ENCODE data around the gene CERK.
"Not testable (repeated sequence)": the region's sequence is repeated elsewhere in the genome, so short reads cannot be mapped to it uniquely, and the experiment has no call there.

The CERK gene

DNA sequence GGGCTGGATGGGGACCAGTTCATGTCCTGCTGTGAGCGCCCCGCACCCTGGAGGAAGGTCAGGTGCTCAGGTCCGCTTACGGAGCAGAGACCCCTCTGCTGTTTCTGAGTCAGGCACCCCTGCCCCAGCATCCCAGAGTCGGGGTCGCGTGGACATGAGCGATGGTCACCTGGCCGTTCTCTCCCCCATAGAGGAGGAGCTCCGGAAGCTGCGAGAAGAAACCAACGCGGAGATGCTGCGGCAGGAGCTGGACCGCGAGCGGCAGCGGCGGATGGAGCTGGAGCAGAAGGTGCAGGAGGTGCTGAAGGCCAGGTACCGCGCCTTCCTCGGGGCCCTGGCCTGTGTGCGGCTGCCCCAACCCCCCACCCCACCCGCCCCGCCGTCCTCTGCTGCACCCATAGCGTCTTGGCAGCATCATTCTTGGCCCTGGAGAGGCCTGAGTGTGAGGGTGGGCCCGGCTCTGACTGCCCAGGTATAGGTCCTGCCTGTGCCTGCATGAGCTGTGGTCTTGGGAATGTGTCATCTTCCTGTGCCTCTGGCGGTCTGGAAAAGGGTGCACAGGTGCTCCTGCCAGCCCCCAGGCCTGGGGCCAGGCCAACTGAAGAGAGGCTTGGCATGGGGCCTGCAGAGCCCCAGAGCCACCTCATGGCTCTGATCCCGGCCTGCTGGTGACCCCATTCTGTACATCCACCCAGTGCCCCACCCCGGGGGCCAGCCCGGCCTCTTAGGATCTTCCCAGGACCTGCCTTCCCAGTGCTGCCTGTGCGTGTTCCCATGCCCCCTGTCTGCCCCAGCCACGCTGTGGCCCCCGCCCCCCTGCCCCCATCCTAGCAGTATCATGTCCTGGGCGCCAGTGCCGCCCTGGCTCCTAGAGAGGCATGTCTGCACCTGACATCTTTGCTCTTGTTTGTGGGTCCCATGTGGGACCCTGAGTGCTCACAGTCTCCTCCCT is 79.8 kb downstream of the CERK start:
- DNase-seq: no peak

DNA sequence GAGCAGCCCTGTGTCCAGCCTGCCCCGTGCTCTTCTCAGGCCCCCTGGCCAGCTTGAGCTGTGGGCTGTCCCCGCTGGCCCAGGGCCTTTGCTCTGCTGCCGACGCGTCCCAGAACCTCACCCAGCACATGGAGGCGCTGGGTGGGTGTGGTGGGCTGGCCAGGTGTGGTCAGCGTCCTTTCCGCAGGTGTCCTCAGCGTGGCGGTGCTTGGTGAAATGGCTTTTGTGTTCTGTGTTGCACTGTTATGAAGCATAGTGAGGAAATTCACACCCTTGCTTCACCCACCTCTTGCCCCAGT is 80.4 kb downstream of the CERK start:
- no peak for DNase-seq

DNA sequence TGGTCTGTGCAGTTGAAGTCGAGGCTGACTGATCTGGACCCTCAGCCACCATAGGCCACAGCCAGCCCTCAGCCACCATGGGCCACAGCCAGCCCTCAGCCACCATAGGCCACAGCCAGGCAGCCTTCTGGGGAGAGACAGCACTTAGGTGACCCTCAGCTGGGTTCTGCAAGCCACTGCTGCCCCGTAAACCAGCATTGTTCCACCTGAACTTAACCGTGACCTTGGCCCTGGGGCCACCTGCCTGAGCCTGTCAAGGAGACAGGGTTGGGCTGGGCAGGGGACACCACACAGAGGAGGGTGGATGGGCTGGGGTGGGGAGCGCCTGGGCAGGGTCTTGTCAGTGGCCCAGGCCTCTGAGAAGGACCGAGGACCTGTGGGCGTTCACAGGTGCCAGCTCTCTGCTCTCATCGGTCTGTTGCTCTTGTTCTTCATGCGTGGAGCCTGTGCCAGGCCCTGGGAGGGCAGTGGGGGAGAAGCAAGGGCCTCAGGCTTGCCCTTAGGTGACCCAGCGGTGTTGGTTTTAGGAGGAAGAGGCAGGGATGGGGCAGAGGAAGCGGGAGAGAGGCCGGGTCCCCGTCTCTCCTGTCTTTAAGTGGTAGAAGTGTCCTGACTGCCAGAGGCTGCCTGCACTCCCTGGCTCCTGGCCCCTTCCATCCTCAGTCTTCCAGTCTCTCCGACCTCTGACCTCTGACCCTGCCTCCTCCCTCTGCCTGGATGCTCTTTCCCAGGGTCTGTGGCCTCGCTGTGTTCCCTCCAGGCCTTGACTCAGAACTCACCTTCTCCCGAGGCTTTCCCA is 81.0 kb downstream of the CERK start:
- no peak for DNase-seq

DNA sequence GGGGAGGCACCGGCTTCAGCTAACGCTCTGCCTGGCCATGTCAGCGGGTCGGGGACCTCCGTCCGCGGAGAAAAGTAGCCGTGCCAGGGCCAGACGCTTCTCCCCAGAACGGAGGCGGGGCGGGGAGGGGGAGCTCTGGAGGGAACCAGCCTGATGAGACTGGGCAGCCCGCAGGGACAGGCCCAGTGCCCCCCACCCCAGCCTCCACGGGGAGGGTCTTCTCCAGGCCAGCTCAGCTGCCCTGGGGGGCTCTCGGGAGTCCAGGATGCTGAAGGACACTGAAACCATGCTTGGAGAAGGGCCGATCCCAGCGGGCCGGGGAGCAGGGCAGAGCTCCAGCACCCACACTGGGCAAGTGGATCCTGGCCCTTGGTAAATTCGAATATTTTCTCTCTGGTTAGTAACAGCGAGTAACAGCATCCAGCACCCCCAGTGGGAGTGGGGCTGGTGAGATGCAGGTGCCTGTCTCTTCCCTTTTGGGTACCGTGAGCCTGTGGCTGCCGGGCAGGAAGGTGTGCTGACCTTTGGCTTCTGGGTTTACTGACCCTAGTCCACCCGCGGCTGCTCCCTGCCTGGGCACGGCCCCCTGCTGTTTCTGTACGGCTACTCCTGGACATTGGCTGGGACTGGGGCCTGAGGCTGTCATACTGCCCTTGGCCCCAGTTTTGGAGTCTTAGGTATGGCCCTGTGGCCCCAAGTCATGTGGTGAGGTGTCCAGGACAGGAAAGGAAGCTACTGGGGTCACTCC is 82.0 kb downstream of the CERK start:
- DNase-seq: no peak

DNA sequence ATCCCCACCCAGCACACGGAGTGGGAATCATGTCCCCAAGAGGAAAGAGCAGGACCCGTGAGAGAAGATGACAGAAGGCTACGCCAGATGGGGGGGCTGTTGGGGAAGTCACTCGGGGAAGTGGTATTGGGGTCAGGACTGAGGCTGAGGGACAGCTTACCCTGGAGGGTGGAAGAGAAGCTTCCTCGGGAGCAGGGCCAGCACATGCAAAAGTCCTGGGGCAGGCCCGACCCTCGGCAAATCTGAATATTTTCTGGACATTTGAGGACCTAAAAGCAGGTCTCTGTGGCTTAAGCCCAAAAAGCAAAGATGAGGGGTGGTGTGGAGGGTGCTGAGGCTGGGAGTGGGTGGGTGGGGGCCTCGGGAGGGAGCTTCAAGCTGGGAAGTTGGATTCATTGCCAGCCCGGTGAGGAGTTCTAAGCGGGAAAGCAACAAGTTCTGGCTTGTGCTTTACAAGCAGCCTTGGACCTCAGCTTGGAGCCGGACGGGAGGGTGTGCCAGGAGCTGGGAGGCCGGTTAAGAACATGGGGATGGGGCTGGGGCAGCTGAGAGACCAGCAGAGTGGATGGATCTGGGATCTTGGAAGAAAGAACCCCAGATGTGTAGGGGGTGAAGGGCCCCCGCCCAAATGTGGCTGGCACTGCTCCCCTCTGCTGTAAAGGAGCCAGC is 83.0 kb downstream of the CERK start:
- no peak for DNase-seq

DNA sequence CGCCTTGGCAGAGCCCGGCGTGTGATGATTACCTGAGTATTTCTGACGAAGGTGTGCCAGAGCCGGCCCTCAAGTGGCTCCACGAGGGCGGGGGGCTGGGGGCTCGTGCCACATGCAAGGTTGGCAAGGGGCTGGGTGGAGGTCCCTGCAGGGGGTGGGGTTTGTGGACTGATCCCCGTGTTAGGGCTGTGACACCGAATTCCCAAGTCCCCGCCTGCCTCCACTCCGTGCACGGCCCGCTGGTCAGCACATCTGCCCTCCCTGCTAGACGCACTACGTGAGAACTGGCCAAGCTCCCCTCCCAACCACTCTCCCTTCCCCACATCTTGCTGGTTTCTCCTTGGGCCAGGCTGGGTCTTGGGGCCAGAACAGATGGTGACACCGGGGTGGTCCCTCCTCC is 83.6 kb downstream of the CERK start:
- DNase-seq: no peak

DNA sequence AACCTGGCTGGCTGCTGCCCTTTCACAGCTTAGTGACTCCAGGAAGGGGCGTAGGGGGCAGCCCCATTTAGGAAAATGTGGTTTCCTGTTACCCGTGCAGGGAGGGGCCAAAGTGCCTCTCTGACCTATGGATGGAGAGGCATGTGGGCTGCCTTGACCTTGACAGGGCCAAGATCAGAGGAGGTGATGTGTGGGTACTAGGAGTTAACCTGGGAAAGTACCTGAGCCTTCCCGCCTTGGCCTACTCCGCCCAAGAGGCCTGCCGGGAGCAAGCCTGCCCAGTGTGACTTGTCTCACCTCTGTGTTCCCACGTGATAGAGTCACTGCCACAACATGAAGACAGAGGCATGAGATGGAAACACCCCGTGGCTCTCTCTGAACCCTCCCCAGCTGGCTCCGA is 84.5 kb downstream of the CERK start:
- peak; percentile 37 to 42 for DNase-seq

DNA sequence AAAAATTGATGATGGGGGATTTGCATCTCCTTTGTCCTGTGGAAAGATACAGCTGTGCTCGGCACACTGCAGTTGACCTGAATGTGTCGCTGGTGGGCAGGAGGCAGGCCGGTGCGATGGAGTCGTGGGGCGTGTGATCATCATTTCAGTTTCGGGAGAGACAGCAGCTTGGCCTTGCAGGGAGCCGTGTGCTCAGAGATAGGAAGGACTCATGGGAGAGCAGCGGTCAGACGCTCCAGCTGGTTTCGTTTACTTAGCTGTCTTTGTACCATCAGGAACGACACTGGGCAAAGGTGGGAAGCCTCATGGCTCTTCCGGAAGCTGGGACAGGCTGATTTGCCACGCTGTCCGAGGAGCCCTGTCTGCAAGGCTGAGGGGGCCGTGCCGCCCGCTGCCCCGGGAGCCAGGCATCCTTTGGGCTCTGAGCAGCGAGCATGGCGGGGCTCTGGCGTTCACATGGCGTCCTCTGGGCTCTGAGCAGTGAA is 85.2 kb downstream of the CERK start:
- DNase-seq: no peak

DNA sequence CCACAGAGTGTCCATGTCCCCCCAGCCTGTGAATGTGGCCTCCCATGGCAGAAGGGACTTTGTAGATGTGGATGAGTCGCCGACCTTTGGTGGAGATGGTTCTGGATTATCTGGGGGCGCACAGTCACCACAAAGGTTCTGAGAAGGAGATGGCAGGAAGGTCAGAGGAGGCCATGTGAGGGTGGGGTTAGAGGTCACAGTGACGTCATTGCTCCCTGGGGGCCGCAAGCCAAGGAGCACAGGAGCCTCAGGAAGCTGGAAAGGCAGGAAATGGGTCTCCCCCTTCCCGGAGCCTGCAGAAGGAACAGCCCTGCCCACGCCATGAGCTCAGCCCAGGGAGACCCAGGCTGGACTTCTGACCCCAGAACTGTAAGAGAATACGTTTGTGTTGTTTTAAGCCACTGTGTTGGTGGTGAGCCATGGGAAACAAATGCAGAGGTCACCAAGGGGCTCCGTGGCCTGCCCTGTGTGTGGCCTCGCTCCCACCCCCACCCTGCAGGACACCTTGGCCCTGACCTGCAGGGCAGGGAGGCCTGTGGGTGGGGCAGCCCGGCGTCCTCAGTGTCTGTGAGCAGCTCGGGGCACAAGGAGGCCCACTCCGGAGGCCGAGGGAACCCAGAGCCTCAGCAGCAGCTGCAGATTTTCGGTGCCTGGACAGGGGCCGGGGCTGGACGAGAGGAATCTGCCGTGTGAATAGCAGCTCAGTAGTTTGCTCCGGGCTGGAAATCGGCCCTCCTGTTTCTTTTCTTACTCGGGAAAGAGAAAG is 85.8 kb downstream of the CERK start:
- DNase-seq: no peak

DNA sequence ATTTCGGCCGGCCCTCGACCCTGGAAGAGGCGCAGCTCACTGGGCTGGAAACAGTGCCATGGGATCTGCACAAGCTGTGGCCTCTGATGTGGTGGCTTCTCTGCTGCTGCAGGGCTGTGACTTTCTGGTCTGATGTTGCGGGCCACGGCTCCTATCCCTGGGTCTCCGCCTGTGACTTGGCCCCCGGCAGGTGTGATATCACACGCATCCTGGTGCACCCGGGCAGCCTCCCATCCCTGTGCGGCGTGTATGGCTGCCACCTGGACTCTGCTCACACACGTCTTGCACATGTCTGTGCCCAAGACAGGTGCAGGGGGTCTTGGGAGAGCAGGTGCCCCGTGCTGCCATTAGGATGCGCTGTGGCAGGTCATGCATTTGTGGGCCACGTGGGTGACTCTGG is 86.7 kb downstream of the CERK start:
- no peak for DNase-seq

DNA sequence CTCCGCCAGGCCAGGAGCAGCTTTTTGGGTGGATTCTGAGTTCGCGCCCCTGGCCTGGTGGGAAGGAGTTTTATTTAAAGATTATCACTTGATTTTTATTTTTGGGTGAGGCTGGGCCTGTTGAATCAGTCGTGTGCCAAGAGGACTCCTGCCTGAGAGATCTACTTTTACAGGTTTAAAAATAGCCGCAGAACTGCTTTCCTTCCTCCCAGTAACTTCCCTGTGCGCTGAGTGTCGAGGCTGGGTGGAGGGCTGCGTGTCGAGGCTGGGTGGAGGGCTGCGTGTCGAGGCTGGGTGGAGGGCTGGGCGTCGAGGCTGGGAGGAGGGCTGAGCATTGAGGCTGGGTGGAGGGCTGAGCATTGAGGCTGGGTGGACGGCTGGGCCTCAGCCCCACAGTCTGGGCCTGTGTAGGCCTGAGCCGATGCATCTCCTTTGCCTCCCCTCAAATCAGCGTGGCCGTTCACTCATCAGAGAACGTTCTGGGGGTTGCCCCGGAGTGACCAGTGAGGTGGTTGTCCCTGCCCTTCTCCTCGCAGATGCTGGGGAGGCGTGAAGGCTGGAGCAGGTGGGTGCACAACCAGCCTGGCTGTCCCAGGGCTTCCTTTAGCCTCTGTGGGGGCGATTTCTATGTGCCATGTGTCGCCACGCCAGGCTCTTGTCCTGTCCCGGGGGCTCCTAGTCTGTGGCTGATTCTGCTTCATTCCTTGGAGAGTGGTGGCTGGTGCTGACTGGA is 87.8 kb downstream of the CERK start:
- no peak for DNase-seq

DNA sequence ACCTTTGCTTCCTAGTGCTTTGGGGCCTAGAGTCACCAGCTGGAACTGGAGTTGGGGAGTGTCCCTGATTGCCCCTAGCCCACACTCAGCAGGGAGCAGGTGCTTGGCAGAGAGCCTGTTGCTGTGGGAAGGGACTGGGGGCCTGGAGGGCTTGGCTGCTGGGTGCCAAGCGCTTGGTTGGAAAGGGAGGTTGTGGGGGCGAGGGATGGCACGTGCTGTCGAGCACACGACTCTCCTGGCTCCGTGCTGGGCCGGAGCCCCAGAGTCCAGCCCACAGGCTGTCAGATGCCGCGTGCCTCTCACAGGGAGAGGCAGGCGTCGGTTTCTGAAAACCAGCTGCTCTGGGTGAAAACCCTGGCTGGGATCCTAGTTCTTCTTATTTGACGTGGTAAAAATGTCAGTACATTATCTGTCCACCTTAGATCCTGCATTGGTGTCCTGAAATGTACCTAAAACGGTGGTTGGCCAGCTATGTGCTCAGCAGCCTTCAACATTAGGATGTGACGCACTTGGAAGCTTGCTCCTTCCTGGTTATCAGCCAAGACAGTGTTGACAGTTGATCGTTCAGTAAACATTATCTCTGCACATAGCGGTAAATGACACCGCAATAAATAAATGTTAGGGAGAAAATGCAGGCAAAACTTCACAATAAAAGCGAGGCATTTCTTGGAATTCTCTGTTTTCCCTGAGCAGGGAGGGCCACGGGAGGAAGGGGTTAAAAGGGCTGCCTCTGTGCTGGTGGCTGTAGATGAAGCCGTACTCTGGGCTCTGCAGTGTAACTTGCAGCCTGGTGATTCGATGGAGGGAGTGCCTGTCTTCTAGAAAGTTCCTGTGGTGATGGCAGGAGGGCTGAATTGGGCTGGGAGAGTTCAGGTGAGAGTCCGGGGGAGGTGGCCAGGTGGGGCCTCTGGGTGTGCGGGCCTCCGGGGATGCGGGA is 88.6 kb downstream of the CERK start:
- no peak for DNase-seq

DNA sequence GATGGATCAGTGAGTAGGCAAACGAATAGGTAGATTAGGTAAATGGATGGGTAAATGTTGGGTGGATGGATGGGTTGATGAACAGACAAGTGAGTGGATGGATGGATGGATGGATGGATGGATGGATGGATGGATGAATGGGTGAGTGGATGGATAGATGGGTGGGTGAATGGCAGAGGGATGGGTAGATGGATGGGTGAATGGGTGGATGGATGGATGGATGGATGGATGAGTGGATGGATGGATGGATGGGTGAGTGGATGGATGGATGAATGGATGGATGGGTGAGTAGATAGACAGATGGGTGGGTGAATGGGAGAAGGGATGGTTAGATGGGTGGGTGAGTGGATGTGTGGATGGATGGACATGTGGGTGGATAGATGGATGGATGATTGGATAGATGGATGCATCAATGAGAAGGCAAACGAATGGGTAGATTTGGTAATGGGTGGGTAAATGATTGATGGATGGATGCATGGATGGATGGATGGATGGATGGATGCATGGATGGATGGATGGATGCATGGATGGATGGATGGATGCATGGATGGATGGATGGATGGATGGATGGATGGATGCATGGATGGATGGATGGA is 89.7 kb downstream of the CERK start:
- not testable (repeated sequence) for DNase-seq

DNA sequence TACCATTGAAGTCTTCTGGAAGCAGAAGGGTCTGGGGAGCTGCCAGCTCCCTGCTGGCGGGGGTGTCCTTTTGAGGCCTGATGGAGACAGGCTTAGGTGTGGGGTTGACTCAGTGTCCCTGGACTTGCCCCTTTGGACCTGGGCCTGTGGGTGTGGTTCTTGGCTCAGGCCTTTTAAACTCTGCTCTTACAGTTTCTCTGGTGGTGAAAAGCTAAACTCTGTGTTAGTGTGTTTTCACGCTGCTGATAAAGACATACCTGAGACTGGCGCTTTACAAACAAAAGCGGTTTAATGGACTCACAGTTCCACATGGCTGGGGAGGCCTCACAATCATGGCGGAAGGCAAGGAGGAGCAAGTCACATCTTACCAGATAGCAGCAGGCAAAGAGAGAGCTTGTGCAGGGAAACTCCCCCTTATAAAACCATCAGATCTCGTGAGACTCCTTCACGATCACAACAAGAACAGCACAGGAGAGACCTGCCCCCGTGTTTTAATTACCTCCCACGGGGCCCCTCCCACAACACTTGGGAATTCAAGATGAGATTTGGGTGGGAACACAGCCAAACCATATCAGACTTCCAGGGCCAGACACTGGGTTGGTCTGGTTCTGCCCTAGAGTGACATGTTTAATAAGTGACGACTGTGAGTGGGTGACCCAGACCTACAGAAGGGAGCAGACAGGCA is 91.4 kb downstream of the CERK start:
- no peak for DNase-seq

DNA sequence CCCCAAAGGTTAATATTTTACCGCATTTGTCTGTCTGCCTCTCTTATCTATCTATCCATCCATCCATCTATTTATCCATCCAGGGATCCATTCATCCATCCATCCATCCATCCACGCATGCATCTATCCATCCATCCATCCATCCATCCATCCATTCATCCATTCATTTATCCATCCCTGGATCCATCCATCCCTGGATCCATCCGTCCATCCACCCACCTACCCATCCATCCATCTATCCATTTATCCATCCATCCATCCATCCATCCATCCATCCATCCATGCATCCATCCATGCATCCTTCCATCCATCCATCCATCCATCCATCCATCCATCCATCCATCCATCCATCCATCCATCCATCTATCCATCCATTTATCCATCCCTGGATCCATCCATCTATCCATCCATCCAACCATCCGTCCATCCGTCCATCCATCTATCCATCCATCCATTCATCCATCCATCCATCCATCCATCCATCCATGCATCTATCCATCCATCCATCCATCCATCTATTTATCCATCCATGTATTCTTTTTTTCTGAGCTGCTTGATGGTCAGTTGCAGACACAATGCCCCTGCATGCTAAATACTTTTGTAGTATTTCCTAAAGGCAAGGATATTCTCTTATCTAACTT is 95.1 kb downstream of the CERK start:
- DNase-seq: not testable (repeated sequence)

DNA sequence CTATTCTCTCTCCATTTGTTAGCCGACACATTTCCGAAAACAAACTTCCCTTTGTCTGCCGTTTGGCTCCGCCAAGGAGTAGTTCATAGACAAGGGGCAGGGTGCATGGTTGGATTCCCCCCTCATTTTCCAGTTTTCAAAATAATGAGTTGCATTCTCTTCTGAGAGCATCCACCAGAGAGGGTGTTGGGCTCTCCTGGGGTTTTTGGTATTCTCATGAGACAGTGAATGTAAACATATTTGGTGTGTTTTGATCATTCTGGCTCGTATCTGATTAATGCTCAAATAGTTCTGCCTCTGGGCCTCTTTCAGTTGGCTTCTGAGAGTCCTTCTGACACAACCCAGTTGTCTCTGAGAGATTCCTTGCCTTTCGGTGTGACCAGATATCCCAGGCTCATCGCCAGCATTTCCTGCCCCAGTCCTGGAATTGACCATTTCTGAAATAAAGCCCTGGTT is 96.2 kb downstream of the CERK start:
- no peak for DNase-seq

DNA sequence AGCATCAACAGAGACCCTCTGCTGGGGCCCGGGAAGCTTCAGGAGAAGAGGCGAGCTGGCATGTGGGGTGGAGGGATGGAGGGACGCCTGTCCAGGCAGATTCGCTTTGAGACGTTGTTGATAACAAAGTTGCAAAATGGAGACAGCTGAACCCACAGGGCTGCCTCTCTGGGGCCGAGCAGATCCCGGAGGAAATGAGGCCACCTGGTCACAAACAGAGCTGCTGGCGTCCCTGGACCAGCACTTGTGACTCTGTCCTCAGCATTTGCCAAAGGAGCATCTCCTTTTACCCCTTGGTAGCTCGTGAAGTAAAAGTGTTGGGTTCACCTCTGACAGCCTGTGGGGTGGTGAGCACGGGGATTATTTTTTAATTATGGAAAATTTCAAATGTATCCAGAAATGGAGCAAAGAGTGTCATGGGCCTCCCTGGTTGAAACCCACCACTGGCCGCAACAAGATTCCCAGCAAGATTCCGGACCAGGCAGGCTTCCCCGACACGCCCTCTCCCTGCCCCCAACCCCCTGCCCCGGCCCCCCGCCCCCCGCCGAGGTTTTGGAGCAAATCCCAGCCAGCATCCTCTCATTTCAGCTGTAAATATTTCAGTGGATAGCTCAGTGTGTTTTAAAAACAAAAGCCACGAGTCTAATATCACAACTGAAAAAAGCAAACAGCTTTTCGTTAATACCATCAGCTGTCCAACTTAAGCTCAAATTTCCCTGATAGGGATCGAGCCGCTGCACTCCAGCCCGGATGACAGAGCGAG is 97.6 kb downstream of the CERK start:
- no peak for DNase-seq

DNA sequence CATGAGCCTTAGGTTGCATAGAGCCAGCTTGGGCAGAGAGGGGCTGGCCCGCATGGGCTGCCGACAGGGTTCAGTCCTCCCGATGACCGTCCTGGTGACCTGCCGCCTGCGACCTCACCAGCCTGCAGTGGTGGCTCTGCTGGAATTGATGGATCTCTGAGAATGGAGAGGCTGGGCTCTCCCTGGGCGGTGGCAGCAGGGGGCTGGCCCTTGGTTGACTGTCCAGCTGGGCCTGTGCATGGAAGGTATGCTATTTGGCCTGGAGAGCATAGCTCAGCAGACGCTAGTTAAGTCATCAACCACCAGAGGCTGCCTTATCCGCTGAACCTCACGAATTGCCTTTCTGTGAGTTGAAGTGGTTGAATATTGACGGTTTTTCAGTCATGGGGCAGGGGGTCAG is 98.2 kb downstream of the CERK start:
- DNase-seq: no peak

All from activated CD4-positive, alpha-beta T cell treated with anti-CD3 and anti-CD28 coated beads for 4 hours (primary cell).